ENCODE measurements around the gene PHKB.

PHKB gene

GRCh38 chr16:47734081-47734857, 273.1 kb downstream of the PHKB start:
- FAIRE-seq: no peak

GRCh38 chr16:47734987-47735594, 274.0 kb downstream of the PHKB start:
- no peak for FAIRE-seq

GRCh38 chr16:47750371-47750770, 289.2 kb downstream of the PHKB start:
- no peak for FAIRE-seq

Measured in endometrium (tissue), 2 donors.